HFF-Myc (cell line): ENCODE results near the gene ITPKC.

Source experiments
- DNase-seq: peaks from one replicate; pipeline ENCODE4 v3.0.0-alpha.2; 2011; ENCODE audit warnings: low read depth; ENCODE audit errors: extremely low read depth
- H3K4me3 ChIP-seq: replicated peaks from 2 replicates; pipeline ENCODE4 v1.5.1; 2011; ENCODE audit warnings: low read depth, mild to moderate bottlenecking, control low read depth, low read length
- CTCF ChIP-seq: IDR thresholded peaks from 2 replicates; pipeline ENCODE4 v1.5.1; 2012; ENCODE audit warnings: mild to moderate bottlenecking, low read depth, low read length, control low read depth; ENCODE audit errors: missing control alignments

Gene ITPKC

GRCh38 chr19:40745402-40745780 lies 28.5 kb downstream of the ITPKC start:
- no peak for DNase-seq
- no peak for TF ChIP-seq CTCF
- H3K4me3 ChIP-seq, result no peak overlapping the region

- TF ChIP-seq CTCF, result no peak
- DNase-seq, result no peak
- H3K4me3 ChIP-seq, result no peak overlapping the region
Observed at GRCh38 chr19:40747536-40747935, 30.6 kb downstream of the ITPKC start.

GRCh38 chr19:40750058-40750873 lies 33.4 kb downstream of the ITPKC start, which contains the start of gene ACTMAP:
TSS of gene ACTMAP (minus strand) at chr19:40750477. CDS start at chr19:40749803, 674 bp downstream.
- TF ChIP-seq CTCF, result no peak
- DNase-seq, result peak; percentile 99

GRCh38 chr19:40750874-40751537 lies 34.1 kb downstream of the ITPKC start, which contains the start of gene SNRPA:
TSS of gene SNRPA (plus strand) at chr19:40751203. CDS start at chr19:40751409, 206 bp downstream.
- DNase-seq, result peak; percentile 97
- H3K4me3 ChIP-seq, result peak within 1 kb of the TSS; percentile 95
- TF ChIP-seq CTCF, result no peak

More at GRCh38 chr19:40750058-40750873, 33.4 kb downstream of the ITPKC start, which contains the start of gene ACTMAP:
- peak within 1 kb of the TSS; percentile 95 for H3K4me3 ChIP-seq

- peak overlapping the region; percentile 95 for H3K4me3 ChIP-seq
- TF ChIP-seq CTCF, result no peak
- no peak for DNase-seq
Observed at GRCh38 chr19:40752257-40752781, 35.4 kb downstream of the ITPKC start.

GRCh38 chr19:40754611-40755247 lies 37.8 kb downstream of the ITPKC start:
- DNase-seq, result no peak
- H3K4me3 ChIP-seq, result peak overlapping the region; percentile 34
- no peak for TF ChIP-seq CTCF
